AG10803 (cell line): ENCODE data around the gene ABCA12.

Experiments used
- DNase-seq: peaks from one replicate; pipeline ENCODE4 v3.0.0; 2010; ENCODE audit warnings: low read depth
- H3K4me3 ChIP-seq: 2 replicates; pipeline ENCODE4 v1.5.1; 2011; ENCODE audit warnings: mild to moderate bottlenecking, low read length, control low read depth
- CTCF ChIP-seq: conservative IDR thresholded peaks from 2 replicates; pipeline ENCODE4 v1.5.1; 2011; ENCODE audit warnings: mild to moderate bottlenecking, low read length, control low read depth, inconsistent platforms

Gene ABCA12

GRCh38 chr2:215029936-215030335 is 108.5 kb downstream of the ABCA12 start:
- no peak for DNase-seq
- no peak for TF ChIP-seq CTCF
- no peak overlapping the region for H3K4me3 ChIP-seq

DNA sequence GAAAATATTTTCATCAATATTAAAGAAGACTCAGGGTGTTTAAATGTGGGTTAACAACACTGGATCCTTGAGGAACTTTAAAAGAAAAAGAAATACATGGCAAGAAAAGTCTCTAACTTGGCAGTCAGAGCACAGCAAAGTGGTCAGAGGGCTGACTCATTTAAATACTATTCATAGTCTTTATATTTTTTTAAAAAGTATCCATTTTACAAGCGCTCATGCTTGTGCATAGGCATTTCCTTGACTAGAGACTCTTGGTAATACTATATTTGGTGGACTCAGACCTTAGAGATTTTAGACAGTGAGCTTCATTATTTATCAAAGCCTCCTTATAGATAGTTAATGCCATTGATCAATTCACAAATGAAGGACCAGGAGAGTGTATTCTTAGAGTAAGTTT is 110.2 kb downstream of the ABCA12 start:
- TF ChIP-seq CTCF = no peak
- DNase-seq = peak; percentile 26
- H3K4me3 ChIP-seq = no peak overlapping the region

- no peak overlapping the region for H3K4me3 ChIP-seq
- TF ChIP-seq CTCF = no peak
- no peak for DNase-seq
These were observed 110.6 kb downstream of the ABCA12 start for GRCh38 chr2:215027779-215028178.

- TF ChIP-seq CTCF = no peak
- no peak for DNase-seq
These were observed 115.5 kb downstream of the ABCA12 start for GRCh38 chr2:215022910-215023309.

DNA sequence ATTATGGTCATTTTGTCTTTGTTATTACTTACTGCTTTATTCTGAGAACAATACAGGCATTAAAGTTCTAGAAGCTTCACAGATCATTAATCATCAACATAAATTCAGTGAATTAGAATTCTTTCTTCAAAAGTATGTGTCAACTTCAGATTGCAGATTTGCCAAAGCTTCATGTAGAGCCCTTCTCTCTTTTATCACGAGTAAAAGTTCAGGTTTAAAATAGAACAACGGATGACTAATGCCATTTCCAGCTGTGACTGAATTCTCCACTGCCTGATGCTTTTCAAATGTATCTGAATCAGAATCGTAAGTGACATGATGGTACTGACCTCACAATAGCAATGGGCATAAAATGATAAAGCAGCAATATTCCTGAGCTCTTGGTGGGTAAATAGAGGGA is 116.0 kb downstream of the ABCA12 start:
- H3K4me3 ChIP-seq = no peak overlapping the region
- no peak for TF ChIP-seq CTCF
- peak; percentile 12 for DNase-seq

More at GRCh38 chr2:215022910-215023309, 115.5 kb downstream of the ABCA12 start:
- no peak overlapping the region for H3K4me3 ChIP-seq

- DNase-seq = no peak
- no peak overlapping the region for H3K4me3 ChIP-seq
- TF ChIP-seq CTCF = no peak
These were observed 118.1 kb downstream of the ABCA12 start for GRCh38 chr2:215020283-215020682.

GRCh38 chr2:215019521-215020145 is 118.8 kb downstream of the ABCA12 start:
- no peak overlapping the region for H3K4me3 ChIP-seq
- no peak for DNase-seq
- TF ChIP-seq CTCF = no peak
